K562 (cell line): ENCODE data around the gene OSBPL1A. TPM values are rescaled to one million over a fixed set of nuclear protein-coding genes. Genes with fewer than 3 reads are reported as not detected.

Experiments
- ATAC-seq: fragments of 200-7000 bp; cut with Tn5 transposase; 3 replicates; pipeline ENCODE4 v1.9.1; 2020; ENCODE audit warnings: moderate library complexity
- BruUV-seq: library from RNA; stranded (reverse); fragments of 400-500 nt; replicated peaks from 2 replicates; lab custom pipeline; 2021; lab: Mats Ljungman, UMichigan
- CTCF ChIA-PET: fragments of 300-600 bp; formaldehyde crosslinking; extraction: SDS; loops from one replicate; lab custom pipeline; 2021; ENCODE audit warnings: low intra/inter-chr PET ratio; lab: Yijun Ruan, JAX
- POLR2A ChIA-PET: fragments of 300-600, 350-650 bp; sonication (Branson Sonifier 250); formaldehyde crosslinking; extraction: SDS; loops from one replicate; lab custom pipeline; 2021; ENCODE audit warnings: antibody characterized with exemption, inconsistent platforms; lab: Yijun Ruan, JAX
- DNase-seq, 4 experiments: peaks; one replicate each; pipeline versions ENCODE4 v3.0.0 to v3.0.0-alpha.2; 2011 to 2018; ENCODE audit warnings: low spot score in 3 of 4, mixed read lengths in 3 of 4; ENCODE audit errors: extremely low read depth in 1 of 4
- FAIRE-seq: peaks from 2 replicates; lab custom pipeline; 2011; peaks lifted over from hg19 to GRCh38; lab: Jason Lieb, UNC
- H2AFZ ChIP-seq: 2 replicates; pipeline ENCODE4 v1.6.0; 2011; ENCODE audit warnings: low read depth, low read length, control low read depth, inconsistent platforms
- H3K27ac ChIP-seq: fragments of 200-600 bp; 3 replicates; pipeline ENCODE4 v1.8.0; 2011; ENCODE audit warnings: low read depth, mild to moderate bottlenecking, control low read depth, inconsistent platforms, low read length, moderate library complexity, mixed read lengths; ENCODE audit errors: extremely low read depth
- H3K27me3 ChIP-seq, 2 experiments: fragments of 300-600 bp in 1 of 2; 2 replicates in 1 of 2; 3 replicates in 1 of 2; pipeline versions ENCODE4 v1.6.0 to v1.8.0; 2011; ENCODE audit warnings: inconsistent platforms in 2 of 2, low read length in 2 of 2, mild to moderate bottlenecking in 1 of 2, mixed read lengths in 1 of 2, moderate library complexity in 1 of 2; ENCODE audit not compliant: control insufficient read depth in 2 of 2, insufficient read depth in 2 of 2
- H3K36me3 ChIP-seq: fragments of 300-600 bp; 3 replicates; pipeline ENCODE4 v1.8.0; 2011; ENCODE audit warnings: mild to moderate bottlenecking, low read length, inconsistent platforms; ENCODE audit not compliant: control insufficient read depth, insufficient read depth
- H3K4me1 ChIP-seq, 2 experiments: fragments of 200-600 bp in 1 of 2; replicated peaks in 1 of 2; 2 replicates in 1 of 2; 3 replicates in 1 of 2; pipeline versions ENCODE4 v1.5.1 to v1.8.0; 2011; ENCODE audit warnings: inconsistent platforms in 2 of 2, low read length in 2 of 2, mild to moderate bottlenecking in 1 of 2, mixed read lengths in 1 of 2, moderate library complexity in 1 of 2; ENCODE audit not compliant: control insufficient read depth in 2 of 2, insufficient read depth in 2 of 2
- H3K4me2 ChIP-seq: 2 replicates; pipeline ENCODE4 v1.6.1; 2011; ENCODE audit warnings: low read length, control low read depth, inconsistent platforms, mixed read lengths; ENCODE audit not compliant: insufficient read depth
- H3K4me3 ChIP-seq: fragments of 200-600 bp; sonication (generic), shearing (Covaris generic); 2 replicates; pipeline ENCODE4 v1.5.1; 2016; ENCODE audit warnings: control low read depth, inconsistent platforms
- H3K79me2 ChIP-seq: fragments of 200-600 bp; 3 replicates; pipeline ENCODE4 v1.8.0; 2011; ENCODE audit warnings: low read length, inconsistent platforms; ENCODE audit not compliant: control insufficient read depth, insufficient read depth
- H3K9ac ChIP-seq, 2 experiments: 2 replicates each; pipeline versions ENCODE4 v1.6.0 to v1.6.1; 2011; ENCODE audit warnings: low read depth in 2 of 2, low read length in 2 of 2, control low read depth in 1 of 2, inconsistent platforms in 1 of 2, mild to moderate bottlenecking in 1 of 2, mixed read lengths in 1 of 2; ENCODE audit not compliant: insufficient read depth in 1 of 2
- H3K9me1 ChIP-seq: one replicate; pipeline ENCODE4 v1.6.0; 2011; ENCODE audit warnings: inconsistent platforms, mild to moderate bottlenecking, low read length, moderate library complexity; ENCODE audit not compliant: control insufficient read depth, insufficient read depth
- H3K9me3 ChIP-seq: replicated peaks from 2 replicates; pipeline ENCODE4 v1.5.1; 2011; ENCODE audit warnings: low read depth, low read length, inconsistent platforms; ENCODE audit not compliant: control insufficient read depth, insufficient read depth
- H4K20me1 ChIP-seq: replicated peaks from 2 replicates; pipeline ENCODE4 v1.6.1; 2011; ENCODE audit warnings: low read length, inconsistent platforms, mixed read lengths; ENCODE audit not compliant: control insufficient read depth, insufficient read depth
- HDAC8 ChIP-seq: fragments of 450-650 bp; IDR thresholded peaks from 2 replicates; pipeline ENCODE4 v1.6.1; 2016; ENCODE audit warnings: mild to moderate bottlenecking, missing genetic modification characterization, moderate library complexity, missing compliant biosample characterization
- NFATC3 ChIP-seq: fragments of 450-650 bp; IDR thresholded peaks from 2 replicates; pipeline ENCODE4 v1.6.1; 2017; ENCODE audit warnings: mild to moderate bottlenecking
- RBM39 ChIP-seq: fragments of 200-400 bp; formaldehyde crosslinking; optimal IDR thresholded peaks from 2 replicates; pipeline ENCODE3; 2018; ENCODE audit warnings: low read depth, low read length
- RFX1 ChIP-seq: fragments of 450-650 bp; IDR thresholded peaks from 2 replicates; pipeline ENCODE4 v1.6.1; 2016; ENCODE audit warnings: mild to moderate bottlenecking, moderate library complexity
- WHSC1 ChIP-seq: IDR thresholded peaks from one replicate; pipeline ENCODE4 v1.6.1; 2012; ENCODE audit warnings: low read length, control low read depth, inconsistent platforms
- ZNF174 ChIP-seq: fragments of 250-450 bp; sonication (Bioruptor Pico); IDR thresholded peaks from 2 replicates; pipeline ENCODE4 v1.4.0; 2020; ENCODE audit warnings: mild to moderate bottlenecking
- WGBS: fragments of 100-300 bp; shearing (Covaris generic); methylation state at CpG from one replicate; pipeline ENCODE4 v1.1.6; 2016; ENCODE audit warnings: low coverage, mixed read lengths; ENCODE audit not compliant: insufficient coverage; ENCODE audit errors: missing lambda C conversion rate; 5-methylcytosine and 5-hydroxymethylcytosine counted together
- in situ Hi-C: fragments of 300-500 bp; cut with MboI; formaldehyde crosslinking; loops from 4 replicates; pipeline ENCODE4 v1.15.0; 2018; ENCODE audit warnings: inconsistent platforms, mixed read lengths
- intact Hi-C: fragments of 100-400 bp; cut with micrococcal nuclease; formaldehyde crosslinking; loops from 2 replicates; pipeline ENCODE4 v1.14.2; 2022
- polyA plus RNA-seq, 8 experiments: library from polyadenylated mRNA; depleted of rRNA in 4 of 8; stranded (reverse) in 5 of 8; unstranded in 3 of 8; fragments of >200 nt; fragmentation: Nextera tagmentation in 2 of 8; fragmentation: Illumina TruSeq in 1 of 8; extraction: Ambion mirVana in 2 of 8; extraction: Trizol in 1 of 8; gene quantifications; 2 replicates each; pipeline versions ENCODE4 v1.2.1 to v1.2.3, GENCODE V29; 2011 to 2014; ENCODE audit warnings: inconsistent platforms in 1 of 8, missing spikeins in 1 of 8
- total RNA-seq, 7 experiments: library from RNA; depleted of rRNA in 6 of 7; stranded (reverse); fragments of >200 nt in 6 of 7; fragmentation: Illumina TruSeq in 2 of 7; extraction: Trizol in 2 of 7; gene quantifications; 2 replicates each; pipeline versions ENCODE4 v1.2.1 to v1.2.3, GENCODE V29; 2011 to 2021; ENCODE audit warnings: low replicate concordance in 1 of 7
- TF ChIP-seq, protein P1 (sequence below): fragments of 450-650 bp; IDR thresholded peaks from 2 replicates; pipeline ENCODE4 v1.6.1; 2014; ENCODE audit warnings: low read depth, mild to moderate bottlenecking, moderate library complexity, borderline replicate concordance
- TF ChIP-seq, protein P2 (sequence below), 2 experiments: fragments of 450-650 bp in 1 of 2; sonication (generic) in 1 of 2; formaldehyde crosslinking in 1 of 2; IDR thresholded peaks in 1 of 2; conservative IDR thresholded peaks in 1 of 2; 2 replicates each; pipeline versions ENCODE4 v1.6.1 to v1.8.1; 2016 to 2023; ENCODE audit warnings: mild to moderate bottlenecking in 2 of 2, moderate library complexity in 2 of 2, inconsistent platforms in 1 of 2, missing genetic modification reagents in 1 of 2
- TF ChIP-seq, protein P3 (sequence below): fragments of 250-450 bp; sonication (Bioruptor Pico); IDR thresholded peaks from 2 replicates; pipeline ENCODE4 v1.8.0; 2022; ENCODE audit warnings: inconsistent platforms, mild to moderate bottlenecking, moderate library complexity, borderline replicate concordance

OSBPL1A gene
- total and polyA plus RNA-seq, 9 of the 15 experiments (the other 6 are each of a cell fraction or from before 2014, with no cell fraction given), result 0.40 to 0.49 TPM; not detected in 7

GRCh38 chr18:24354278-24354677, 43.3 kb downstream of the OSBPL1A start:
- CTCF ChIA-PET, result no interaction called here
- H3K79me2 ChIP-seq, result no peaks in the 10 kb centered on the region
- TF ChIP-seq WHSC1, result no peak
- TF ChIP-seq ZNF174 (CRISPR knock-in tag), result no peak
- TF ChIP-seq NFATC3, result no peak
- no peak for TF ChIP-seq HDAC8
- TF ChIP-seq, protein P1, sequence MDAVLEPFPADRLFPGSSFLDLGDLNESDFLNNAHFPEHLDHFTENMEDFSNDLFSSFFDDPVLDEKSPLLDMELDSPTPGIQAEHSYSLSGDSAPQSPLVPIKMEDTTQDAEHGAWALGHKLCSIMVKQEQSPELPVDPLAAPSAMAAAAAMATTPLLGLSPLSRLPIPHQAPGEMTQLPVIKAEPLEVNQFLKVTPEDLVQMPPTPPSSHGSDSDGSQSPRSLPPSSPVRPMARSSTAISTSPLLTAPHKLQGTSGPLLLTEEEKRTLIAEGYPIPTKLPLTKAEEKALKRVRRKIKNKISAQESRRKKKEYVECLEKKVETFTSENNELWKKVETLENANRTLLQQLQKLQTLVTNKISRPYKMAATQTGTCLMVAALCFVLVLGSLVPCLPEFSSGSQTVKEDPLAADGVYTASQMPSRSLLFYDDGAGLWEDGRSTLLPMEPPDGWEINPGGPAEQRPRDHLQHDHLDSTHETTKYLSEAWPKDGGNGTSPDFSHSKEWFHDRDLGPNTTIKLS, result no peak
- peak; percentile 72 for TF ChIP-seq RFX1
- no peak for TF ChIP-seq RBM39
- TF ChIP-seq, protein P2, sequence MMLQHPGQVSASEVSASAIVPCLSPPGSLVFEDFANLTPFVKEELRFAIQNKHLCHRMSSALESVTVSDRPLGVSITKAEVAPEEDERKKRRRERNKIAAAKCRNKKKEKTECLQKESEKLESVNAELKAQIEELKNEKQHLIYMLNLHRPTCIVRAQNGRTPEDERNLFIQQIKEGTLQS (IDR thresholded peaks at IDR 0.05), result no peak
- TF ChIP-seq, protein P2 (CRISPR knock-in tag; conservative IDR thresholded peaks at IDR 0.05), result no peak
- TF ChIP-seq, protein P3, sequence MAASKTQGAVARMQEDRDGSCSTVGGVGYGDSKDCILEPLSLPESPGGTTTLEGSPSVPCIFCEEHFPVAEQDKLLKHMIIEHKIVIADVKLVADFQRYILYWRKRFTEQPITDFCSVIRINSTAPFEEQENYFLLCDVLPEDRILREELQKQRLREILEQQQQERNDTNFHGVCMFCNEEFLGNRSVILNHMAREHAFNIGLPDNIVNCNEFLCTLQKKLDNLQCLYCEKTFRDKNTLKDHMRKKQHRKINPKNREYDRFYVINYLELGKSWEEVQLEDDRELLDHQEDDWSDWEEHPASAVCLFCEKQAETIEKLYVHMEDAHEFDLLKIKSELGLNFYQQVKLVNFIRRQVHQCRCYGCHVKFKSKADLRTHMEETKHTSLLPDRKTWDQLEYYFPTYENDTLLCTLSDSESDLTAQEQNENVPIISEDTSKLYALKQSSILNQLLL (CRISPR knock-in tag), result no peak
- TF ChIP-seq, all 486 proteins: peak for 1
- DNase-seq, result no peak
- Histone ChIP-seq H4K20me1 (no peaks in the 10 kb centered on the region), H3K9ac (no peak overlapping the region), H3K36me3 (no peaks in the 10 kb centered on the region), H3K4me3 (no peak overlapping the region), H3K27me3 (no peaks in the 10 kb centered on the region), H3K4me2 (no peak overlapping the region), H3K27ac (no peak overlapping the region), H2AFZ (no peak overlapping the region), H3K9me1 (no peaks in the 10 kb centered on the region), H3K9me3 (no peaks in the 10 kb centered on the region), H3K4me1 (no peaks in the 10 kb centered on the region)
- BruUV-seq, result no TSS peak
- in situ Hi-C loops, result loop anchor here (10.0 kb wide), 1 partner anchor 371 kb away; no protein-coding TSS in a partner anchor
- WGBS, result 0% methylated on average over 6 of the region's 6 CpGs
- intact Hi-C loops, result loop anchor here (10.0 kb wide), 1 partner anchor 59 kb away; no protein-coding TSS in a partner anchor
- FAIRE-seq, result no peak
- POLR2A ChIA-PET, result interaction anchor here (0.6 kb wide), 1 partner anchor 47 kb away, joined by 3 read pairs; no protein-coding TSS in a partner anchor
- ATAC-seq, result no peak
